ENCODE results near the gene LDB2. TPM values are rescaled to one million over a fixed set of nuclear protein-coding genes. Genes with fewer than 3 reads are reported as not detected.

LDB2 gene
- total and polyA plus RNA-seq, 2 experiments from 2014 or later, result 48.6 to 80.1 TPM

- Mint-ChIP-seq H3K27me3 (ENCODE audit: insufficient read depth, low read depth, poor library complexity) (peaks cover 1% of the 10 kb centered on the region), H3K4me3 (no peak overlapping the region), H3K9me3 (peaks cover 39% of the 10 kb centered on the region), H3K36me3 (ENCODE audit: low read depth) (peaks cover 38% of the 10 kb centered on the region), H3K27ac (no peak overlapping the region), H3K4me1 (no peaks in the 10 kb centered on the region)
- Histone ChIP-seq H3K79me2 (replicated peaks; ENCODE audit: insufficient read depth) (no peaks in the 10 kb centered on the region; the same call in 1 of the 2 replicates), H3K4me2 (no peak overlapping the region), H3K36me3 (ENCODE audit: insufficient read depth) (0 out of 2 replicates have a peak, but pooled peaks cover 4% of the 10 kb centered on the region), H3K9me2 (ENCODE audit: insufficient read depth) (peaks cover 9% of the 10 kb centered on the region; the same call in 1 of the 2 replicates), H3K27ac (ENCODE audit: low read depth) (no peak overlapping the region), H3K4me1 (ENCODE audit: insufficient read depth) (no peaks in the 10 kb centered on the region), H3K4me3 (no peak overlapping the region), H2AFZ (no peak overlapping the region), H4K20me1 (replicated peaks; ENCODE audit: insufficient read depth) (no peaks in the 10 kb centered on the region), H3F3A (replicated peaks; ENCODE audit: low read depth) (no peaks in the 10 kb centered on the region), H3K27me3 (ENCODE audit: insufficient read depth) (no peaks in the 10 kb centered on the region)
- TF ChIP-seq JUNB (IDR thresholded peaks at IDR 0.05; ENCODE audit: unreplicated experiment), result no peak
- no peak for TF ChIP-seq NANOG (IDR thresholded peaks at IDR 0.05; ENCODE audit: borderline replicate concordance)
- no peak for TF ChIP-seq ZNF462 (CRISPR knock-in tag; IDR thresholded peaks at IDR 0.05)
- TF ChIP-seq EZH2 (IDR thresholded peaks at IDR 0.05; ENCODE audit: low read depth, unreplicated experiment), result no peak
- no peak for TF ChIP-seq EZH2phosphoT487 (IDR thresholded peaks at IDR 0.05; ENCODE audit: unreplicated experiment)
- TF ChIP-seq ZNF114 (CRISPR knock-in tag; IDR thresholded peaks at IDR 0.05), result no peak
- no peak for TF ChIP-seq STAT1 (IDR thresholded peaks at IDR 0.05; ENCODE audit: unreplicated experiment)
- TF ChIP-seq POLR2AphosphoS5 (IDR thresholded peaks at IDR 0.05; ENCODE audit: low read depth), result no peak
- no peak for TF ChIP-seq ETS1 (IDR thresholded peaks at IDR 0.05)
- TF ChIP-seq REST (IDR thresholded peaks at IDR 0.05; ENCODE audit: unreplicated experiment), result no peak
- TF ChIP-seq CTCF (conservative IDR thresholded peaks at IDR 0.05; ENCODE audit: low read depth in 2 of 2), result no peak
- TF ChIP-seq CREB1 (CRISPR knock-in tag; IDR thresholded peaks at IDR 0.05; ENCODE audit: low read depth), result no peak
- no peak for TF ChIP-seq ZNF331 (CRISPR knock-in tag; IDR thresholded peaks at IDR 0.05; ENCODE audit: low read depth)
- DNase-seq (ENCODE audit: low spot score) (no peak), ATAC-seq (no peak)
These were observed 343.3 kb downstream of the LDB2 start for GRCh38 chr4:16555156-16555555.
